ENCODE results near the gene PPP1R12B.

DNA sequence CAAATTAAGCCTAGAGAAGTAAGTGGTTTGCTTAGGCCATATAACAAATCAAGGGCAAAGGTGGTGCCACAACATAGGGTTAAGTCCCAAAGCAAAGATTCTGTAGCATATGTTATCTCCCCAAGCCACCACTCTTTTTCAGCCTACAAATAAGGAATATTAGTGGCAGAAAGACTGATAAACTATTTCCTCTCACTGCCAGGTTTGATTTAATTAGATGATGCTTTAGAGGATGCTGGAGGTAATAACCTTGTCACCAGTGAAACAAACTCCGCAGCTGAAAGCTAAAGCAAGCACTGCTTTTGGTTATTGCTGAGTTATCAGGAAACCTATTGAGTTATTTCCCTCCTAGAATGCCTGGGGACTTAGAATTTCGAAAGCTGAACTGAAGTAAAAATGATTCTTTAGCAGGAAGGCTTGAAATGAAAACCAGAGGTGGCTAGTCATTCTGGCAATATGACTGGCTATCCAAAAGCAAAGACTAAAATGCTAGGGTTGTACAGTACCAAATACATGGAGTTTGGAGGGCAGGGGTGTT is 216.5 kb downstream of the PPP1R12B start:
- TF ChIP-seq, protein P1, sequence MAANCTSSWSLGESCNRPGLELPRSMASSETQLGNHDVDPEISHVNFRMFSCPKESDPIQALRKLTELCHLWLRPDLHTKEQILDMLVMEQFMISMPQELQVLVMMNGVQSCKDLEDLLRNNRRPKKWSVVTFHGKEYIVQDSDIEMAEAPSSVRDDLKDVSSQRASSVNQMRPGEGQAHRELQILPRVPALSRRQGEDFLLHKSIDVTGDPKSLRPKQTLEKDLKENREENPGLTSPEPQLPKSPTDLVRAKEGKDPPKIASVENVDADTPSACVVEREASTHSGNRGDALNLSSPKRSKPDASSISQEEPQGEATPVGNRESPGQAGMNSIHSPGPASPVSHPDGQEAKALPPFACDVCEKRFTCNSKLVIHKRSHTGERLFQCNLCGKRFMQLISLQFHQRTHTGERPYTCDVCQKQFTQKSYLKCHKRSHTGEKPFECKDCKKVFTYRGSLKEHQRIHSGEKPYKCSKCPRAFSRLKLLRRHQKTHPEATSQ (tag by site-specific recombination; IDR thresholded peaks at IDR 0.05), result no peak
- TF ChIP-seq, protein P2, sequence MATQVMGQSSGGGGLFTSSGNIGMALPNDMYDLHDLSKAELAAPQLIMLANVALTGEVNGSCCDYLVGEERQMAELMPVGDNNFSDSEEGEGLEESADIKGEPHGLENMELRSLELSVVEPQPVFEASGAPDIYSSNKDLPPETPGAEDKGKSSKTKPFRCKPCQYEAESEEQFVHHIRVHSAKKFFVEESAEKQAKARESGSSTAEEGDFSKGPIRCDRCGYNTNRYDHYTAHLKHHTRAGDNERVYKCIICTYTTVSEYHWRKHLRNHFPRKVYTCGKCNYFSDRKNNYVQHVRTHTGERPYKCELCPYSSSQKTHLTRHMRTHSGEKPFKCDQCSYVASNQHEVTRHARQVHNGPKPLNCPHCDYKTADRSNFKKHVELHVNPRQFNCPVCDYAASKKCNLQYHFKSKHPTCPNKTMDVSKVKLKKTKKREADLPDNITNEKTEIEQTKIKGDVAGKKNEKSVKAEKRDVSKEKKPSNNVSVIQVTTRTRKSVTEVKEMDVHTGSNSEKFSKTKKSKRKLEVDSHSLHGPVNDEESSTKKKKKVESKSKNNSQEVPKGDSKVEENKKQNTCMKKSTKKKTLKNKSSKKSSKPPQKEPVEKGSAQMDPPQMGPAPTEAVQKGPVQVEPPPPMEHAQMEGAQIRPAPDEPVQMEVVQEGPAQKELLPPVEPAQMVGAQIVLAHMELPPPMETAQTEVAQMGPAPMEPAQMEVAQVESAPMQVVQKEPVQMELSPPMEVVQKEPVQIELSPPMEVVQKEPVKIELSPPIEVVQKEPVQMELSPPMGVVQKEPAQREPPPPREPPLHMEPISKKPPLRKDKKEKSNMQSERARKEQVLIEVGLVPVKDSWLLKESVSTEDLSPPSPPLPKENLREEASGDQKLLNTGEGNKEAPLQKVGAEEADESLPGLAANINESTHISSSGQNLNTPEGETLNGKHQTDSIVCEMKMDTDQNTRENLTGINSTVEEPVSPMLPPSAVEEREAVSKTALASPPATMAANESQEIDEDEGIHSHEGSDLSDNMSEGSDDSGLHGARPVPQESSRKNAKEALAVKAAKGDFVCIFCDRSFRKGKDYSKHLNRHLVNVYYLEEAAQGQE (tag by site-specific recombination; IDR thresholded peaks at IDR 0.05), result no peak
- TF ChIP-seq ZBTB20 (tag by site-specific recombination; IDR thresholded peaks at IDR 0.05) (no peak), ZSCAN23 (tag by site-specific recombination; IDR thresholded peaks at IDR 0.05) (no peak), ZNF274 (IDR thresholded peaks at IDR 0.05; ENCODE audit: low read length) (no peak), ZNF274 (tag by site-specific recombination; IDR thresholded peaks at IDR 0.05; ENCODE audit: borderline replicate concordance) (no peak)
- TF ChIP-seq, protein P3, sequence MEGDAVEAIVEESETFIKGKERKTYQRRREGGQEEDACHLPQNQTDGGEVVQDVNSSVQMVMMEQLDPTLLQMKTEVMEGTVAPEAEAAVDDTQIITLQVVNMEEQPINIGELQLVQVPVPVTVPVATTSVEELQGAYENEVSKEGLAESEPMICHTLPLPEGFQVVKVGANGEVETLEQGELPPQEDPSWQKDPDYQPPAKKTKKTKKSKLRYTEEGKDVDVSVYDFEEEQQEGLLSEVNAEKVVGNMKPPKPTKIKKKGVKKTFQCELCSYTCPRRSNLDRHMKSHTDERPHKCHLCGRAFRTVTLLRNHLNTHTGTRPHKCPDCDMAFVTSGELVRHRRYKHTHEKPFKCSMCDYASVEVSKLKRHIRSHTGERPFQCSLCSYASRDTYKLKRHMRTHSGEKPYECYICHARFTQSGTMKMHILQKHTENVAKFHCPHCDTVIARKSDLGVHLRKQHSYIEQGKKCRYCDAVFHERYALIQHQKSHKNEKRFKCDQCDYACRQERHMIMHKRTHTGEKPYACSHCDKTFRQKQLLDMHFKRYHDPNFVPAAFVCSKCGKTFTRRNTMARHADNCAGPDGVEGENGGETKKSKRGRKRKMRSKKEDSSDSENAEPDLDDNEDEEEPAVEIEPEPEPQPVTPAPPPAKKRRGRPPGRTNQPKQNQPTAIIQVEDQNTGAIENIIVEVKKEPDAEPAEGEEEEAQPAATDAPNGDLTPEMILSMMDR (tag by site-specific recombination; IDR thresholded peaks at IDR 0.05), result no peak
